Bronchial epithelial cell (primary cell): ENCODE measurements around the gene LAMC3. TPM values are rescaled to one million over a fixed set of nuclear protein-coding genes. Genes with fewer than 3 reads are reported as not detected.

Source experiments
- DNase-seq: peaks from one replicate; pipeline ENCODE4 v3.0.0-alpha.2; 2010; ENCODE audit warnings: low read depth
- FAIRE-seq: peaks from 2 replicates; lab custom pipeline; 2011; peaks lifted over from hg19 to GRCh38; lab: Jason Lieb, UNC
- H3K27me3 ChIP-seq: 2 replicates; pipeline ENCODE4 v1.5.1; 2011; ENCODE audit warnings: low read length; ENCODE audit not compliant: control insufficient read depth, insufficient read depth
- H3K36me3 ChIP-seq: 2 replicates; pipeline ENCODE4 v1.5.1; 2011; ENCODE audit warnings: low read length; ENCODE audit not compliant: control insufficient read depth, insufficient read depth
- H3K4me3 ChIP-seq: 2 replicates; pipeline ENCODE4 v1.5.1; 2011; ENCODE audit warnings: mild to moderate bottlenecking, low read depth, low read length, control low read depth
- total RNA-seq: library from RNA; depleted of rRNA; stranded (reverse); fragments of >200 nt; gene quantifications from 2 replicates; pipeline ENCODE4 v1.2.1, GENCODE V29; 2014
- TF ChIP-seq, protein P1 (sequence below): IDR thresholded peaks from 2 replicates; pipeline ENCODE4 v1.5.1; 2011; ENCODE audit warnings: mild to moderate bottlenecking, moderate library complexity, low read length, control low read depth, inconsistent platforms; ENCODE audit not compliant: insufficient read depth, severe bottlenecking

LAMC3 gene
- total RNA-seq, 1 donor from 2014 or later: not detected

DNA sequence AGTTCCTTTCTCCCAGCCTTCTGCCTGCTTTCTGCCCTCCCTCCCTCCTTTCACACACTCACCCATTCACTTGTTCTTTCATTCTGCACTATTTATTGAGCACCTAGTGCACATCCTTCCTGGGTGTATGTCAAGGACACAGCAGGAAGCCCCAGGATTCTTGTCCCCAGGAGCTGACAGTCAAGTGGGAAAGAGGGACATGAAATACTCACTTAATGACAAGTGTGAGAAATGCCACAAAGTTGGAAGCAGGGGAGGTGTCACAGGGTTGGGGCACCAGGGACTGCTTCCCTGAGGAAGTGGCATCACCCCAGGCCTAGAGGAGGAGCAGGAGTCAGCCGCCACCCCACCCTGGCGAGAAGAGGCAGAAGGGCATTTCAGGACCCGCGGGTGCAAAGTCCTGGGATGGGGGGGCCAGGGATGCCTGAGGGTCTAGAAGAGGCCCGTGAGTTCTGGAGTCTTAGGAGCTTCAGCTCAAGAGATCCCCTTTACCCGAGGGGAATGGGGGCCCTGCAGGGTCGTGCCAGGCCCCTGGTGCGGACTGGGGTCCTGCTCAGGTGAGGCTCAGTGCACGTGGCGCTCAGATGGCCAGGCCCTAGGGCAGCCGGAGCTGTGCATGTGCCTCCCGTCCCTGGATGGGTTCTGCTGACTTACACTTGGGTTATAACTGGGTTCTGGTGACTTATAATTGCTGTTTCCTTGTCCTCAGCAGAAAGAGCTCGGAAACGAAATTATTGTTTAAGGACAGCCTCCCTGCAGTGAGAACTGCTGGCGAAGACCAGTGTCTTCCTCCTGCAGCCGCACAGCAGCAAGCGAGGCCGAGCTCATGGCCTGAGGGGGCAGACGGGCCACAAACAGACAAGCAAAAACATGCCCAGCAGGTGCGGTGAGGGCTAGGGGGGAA is 16.9 kb upstream of the LAMC3 start:
- Histone ChIP-seq H3K27me3 (peaks cover 3% of the 10 kb centered on the region), H3K36me3 (no peaks in the 10 kb centered on the region), H3K4me3 (no peak overlapping the region)
- DNase-seq: no peak
- TF ChIP-seq, protein P1, sequence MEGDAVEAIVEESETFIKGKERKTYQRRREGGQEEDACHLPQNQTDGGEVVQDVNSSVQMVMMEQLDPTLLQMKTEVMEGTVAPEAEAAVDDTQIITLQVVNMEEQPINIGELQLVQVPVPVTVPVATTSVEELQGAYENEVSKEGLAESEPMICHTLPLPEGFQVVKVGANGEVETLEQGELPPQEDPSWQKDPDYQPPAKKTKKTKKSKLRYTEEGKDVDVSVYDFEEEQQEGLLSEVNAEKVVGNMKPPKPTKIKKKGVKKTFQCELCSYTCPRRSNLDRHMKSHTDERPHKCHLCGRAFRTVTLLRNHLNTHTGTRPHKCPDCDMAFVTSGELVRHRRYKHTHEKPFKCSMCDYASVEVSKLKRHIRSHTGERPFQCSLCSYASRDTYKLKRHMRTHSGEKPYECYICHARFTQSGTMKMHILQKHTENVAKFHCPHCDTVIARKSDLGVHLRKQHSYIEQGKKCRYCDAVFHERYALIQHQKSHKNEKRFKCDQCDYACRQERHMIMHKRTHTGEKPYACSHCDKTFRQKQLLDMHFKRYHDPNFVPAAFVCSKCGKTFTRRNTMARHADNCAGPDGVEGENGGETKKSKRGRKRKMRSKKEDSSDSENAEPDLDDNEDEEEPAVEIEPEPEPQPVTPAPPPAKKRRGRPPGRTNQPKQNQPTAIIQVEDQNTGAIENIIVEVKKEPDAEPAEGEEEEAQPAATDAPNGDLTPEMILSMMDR: no peak
- FAIRE-seq: no peak

DNA sequence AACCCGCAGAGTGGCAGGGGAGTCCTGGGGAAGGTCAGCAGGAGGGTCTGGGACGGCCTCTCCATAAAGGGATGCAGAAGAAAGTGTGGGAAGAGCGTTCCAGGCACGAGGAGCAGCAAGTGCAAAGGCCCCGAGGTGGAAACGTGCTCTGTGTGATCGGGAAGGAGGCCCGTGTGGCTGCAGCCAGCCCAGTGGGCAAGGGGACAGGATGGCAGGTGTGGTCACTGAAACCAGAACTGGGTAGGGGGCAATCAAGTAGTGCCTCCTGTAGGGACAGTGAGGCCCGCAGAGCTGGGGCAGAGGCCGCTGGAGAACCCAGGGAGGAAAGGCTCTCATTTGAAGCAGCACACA is 16.3 kb upstream of the LAMC3 start:
- TF ChIP-seq, protein P1: no peak
- H3K4me3 ChIP-seq: no peak overlapping the region
- DNase-seq (no peak), FAIRE-seq (no peak)
- peaks cover 5% of the 10 kb centered on the region for H3K27me3 ChIP-seq
- no peaks in the 10 kb centered on the region for H3K36me3 ChIP-seq

GRCh38 chr9:130993303-130994030 is 15.5 kb upstream of the LAMC3 start:
- no peak overlapping the region for H3K4me3 ChIP-seq
- TF ChIP-seq, protein P1: no peak
- FAIRE-seq: no peak
- no peaks in the 10 kb centered on the region for H3K36me3 ChIP-seq
- DNase-seq: no peak
- H3K27me3 ChIP-seq: peaks cover 6% of the 10 kb centered on the region

GRCh38 chr9:130994135-130995085 is 14.6 kb upstream of the LAMC3 start:
- DNase-seq: no peak

More at GRCh38 chr9:130994135-130995085, 14.6 kb upstream of the LAMC3 start:
- Histone ChIP-seq H3K4me3 (no peak overlapping the region), H3K36me3 (no peaks in the 10 kb centered on the region), H3K27me3 (peaks cover 13% of the 10 kb centered on the region)
- no peak for FAIRE-seq
- TF ChIP-seq, protein P1: no peak
